Stimulated activated CD4-positive, alpha-beta T cell treated with anti-CD3 and anti-CD28 coated beads, Interleukin-4, amount 100 ng/mL, for 4 hours (primary cell): ENCODE data around the gene LCN15.
"Not testable (repeated sequence)": the region's sequence is repeated elsewhere in the genome, so short reads cannot be mapped to it uniquely, and the experiment has no call there.

Experiments used
- DNase-seq, 2 experiments: peaks; one replicate each; pipeline ENCODE4 v3.0.0-alpha.2; 2020

LCN15 gene

DNA sequence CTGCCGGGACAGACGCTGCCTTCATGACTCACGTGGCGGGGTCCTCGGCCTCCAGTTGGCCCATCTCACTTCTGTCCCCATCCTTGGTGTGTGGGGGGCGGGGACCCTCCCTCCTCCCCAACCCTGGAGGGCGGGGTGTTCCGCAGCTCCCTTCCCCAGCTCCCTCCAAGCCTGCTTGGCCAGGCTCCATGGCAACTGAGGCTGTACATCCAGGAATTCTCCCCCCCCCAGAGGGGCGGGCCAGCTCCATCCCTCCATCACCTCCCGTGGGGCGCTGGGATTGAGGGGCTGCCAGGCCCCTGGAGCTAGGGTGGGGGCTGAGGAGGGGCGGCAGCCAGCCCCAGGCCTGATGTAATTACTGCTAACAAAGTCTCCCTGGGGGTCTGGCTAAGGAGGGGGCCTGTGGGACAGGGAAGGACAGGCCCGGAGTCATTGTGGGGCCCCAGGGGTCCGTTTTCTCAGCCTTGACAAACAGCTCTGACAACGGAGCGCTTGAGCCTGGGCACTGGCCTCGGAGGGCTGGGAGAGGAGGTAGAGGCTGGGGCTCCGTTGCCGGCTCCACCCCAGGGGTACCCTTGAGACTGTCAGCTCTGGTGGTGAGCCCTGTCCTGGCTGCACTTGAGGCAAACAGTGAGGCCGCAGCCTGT lies 43.9 kb downstream of the LCN15 start:
- no peak for DNase-seq

DNA sequence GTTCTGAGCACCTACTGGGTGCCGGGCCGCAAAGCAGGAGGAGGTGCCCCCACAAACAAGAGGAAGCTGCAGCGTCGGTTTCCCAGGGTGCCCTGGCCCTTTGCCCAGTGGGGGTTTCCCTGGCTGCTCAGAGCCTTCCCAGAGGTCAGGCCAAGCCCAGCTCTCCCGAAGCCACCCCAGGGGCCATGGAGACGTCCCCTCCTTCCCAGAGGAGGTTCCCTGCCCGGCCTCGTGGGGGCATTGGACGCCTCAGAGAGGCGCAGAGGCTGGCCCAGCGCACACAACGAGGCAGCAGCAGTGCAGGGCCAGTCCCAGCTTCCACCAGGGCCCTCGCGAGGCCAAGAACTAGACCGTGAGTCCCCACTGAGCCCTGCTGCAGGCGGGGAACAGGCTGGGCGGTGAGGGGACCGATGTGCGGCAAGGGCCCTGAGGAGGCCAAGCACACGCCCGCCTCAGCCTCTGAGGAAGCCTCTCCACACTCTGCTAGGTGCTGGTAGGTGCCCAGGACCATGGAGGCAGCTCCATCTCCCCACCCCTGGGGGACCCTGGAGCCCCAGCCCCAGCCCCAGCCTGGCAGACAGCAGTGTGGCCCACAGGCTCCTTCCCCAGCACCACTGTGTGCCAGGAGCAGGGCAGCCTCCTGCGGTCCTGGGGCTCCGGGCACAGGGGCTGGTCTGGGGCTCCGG lies 45.0 kb downstream of the LCN15 start:
- no peak for DNase-seq

DNA sequence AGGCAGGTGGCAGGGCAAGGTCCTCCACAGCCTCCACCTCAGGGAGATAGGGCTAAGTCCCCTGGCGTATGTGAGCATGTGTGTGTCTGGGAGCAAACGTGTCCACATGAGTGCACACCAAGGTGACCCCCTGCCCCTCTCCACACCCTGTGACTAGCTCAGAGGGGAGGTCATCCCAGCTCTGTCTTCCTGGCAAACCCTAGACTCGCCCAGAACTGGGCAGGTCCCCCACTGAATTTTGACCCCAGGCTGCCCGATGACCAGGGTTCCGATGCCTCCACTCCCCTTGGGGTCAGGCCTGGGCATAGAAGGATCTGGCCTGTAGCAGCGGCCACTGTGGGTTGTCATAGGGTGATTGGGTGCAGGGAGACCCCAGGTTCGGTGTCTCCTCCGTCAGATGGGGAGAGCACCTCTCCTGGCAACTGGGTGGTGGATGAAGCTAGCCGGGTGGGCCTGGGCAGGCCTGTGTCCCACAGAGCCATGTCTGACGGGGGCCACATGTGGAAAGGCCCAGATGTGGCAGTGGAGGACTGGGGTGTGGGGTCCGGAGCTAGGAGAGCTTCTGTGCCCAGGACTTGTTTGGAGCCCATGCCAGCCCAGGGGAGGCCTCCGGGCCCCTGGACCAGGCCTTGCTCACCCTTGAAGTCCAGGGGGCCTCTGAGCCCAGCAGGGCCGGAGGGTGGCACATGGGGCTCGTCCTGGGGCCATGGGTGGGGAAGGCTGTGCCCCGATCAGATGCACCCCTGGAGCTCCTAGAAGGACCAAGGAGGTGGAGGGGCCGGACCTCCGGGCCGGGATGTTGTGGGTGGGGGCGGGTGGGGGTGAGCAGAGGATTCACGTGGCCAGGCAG lies 45.7 kb downstream of the LCN15 start:
- DNase-seq: no peak

DNA sequence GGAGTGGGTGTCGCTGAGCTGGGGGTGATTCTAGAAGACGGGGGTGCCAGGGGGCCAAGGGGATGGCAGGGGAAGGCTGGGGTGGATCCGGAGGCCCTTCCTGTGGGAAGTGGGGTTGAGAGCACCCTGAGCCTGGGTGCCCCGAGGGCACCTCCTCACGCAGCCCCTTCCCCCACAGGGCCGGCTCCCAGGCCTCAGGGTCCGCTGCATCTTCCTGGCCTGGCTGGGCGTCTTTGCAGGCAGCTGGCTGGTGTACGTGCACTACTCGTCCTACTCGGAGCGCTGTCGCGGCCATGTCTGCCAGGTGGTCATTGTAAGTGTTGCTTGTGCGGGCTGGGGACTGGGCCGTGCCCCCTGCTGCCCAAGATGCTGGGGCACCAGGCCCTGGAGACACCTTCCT lies 46.9 kb downstream of the LCN15 start:
- no peak for DNase-seq

DNA sequence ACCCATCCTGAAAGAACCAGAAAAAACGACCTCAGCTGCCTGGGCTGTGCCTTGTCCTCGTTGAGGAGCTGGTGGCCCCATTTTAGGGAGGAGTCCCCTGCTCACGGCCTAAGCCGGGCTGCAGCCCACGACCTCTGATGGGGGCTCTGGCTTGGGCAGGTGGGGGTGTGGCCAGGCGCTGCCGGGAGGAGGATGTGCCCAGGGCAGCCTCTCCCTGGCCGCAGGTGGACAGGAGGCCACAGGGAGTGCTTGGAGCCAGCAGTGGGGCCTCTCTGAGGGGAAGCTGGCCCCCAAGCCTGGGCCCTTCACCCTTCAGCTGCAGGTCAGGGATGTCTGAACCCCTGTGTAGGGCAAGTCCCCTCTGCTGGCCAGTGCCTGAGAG lies 49.4 kb downstream of the LCN15 start:
- no peak for DNase-seq

DNA sequence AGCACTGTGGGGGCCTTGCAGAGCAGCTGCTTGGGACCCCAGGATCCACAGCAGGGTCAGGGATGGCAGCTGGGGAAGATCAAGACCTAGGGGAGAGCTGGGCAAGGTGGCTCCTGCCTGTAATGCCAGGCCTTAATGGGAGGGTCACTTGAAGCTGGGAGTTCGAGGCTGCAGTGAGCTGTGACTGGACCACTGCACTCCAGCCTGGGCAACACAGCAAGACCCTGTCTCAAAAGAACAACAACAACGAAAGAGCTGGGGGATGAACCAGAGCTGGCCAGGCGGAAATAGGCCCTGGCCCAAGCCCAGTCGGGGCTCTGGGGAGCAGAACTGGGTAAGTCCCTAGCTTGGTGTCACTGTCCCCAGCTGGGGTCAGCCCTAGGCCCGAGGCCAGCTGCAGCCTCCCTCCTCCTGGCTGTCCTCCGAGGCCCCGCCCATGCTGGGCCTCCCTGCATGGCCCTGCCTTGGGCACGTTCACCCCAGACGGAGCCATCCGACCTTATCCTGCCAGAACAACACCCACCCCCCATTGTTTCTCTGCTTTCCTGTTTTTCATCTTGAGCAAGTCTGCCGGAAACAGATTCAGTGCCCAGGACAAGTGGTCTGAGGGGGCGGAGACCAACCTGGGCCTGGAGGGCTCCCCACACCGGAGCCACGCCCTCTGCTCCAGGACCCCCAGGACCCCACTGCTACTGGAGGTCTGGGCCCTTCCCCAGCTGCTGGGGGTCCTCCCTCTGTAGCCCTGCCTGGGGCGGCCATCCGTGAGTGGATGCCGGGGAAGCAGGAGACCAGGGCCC lies 50.0 kb downstream of the LCN15 start:
- DNase-seq: no peak

DNA sequence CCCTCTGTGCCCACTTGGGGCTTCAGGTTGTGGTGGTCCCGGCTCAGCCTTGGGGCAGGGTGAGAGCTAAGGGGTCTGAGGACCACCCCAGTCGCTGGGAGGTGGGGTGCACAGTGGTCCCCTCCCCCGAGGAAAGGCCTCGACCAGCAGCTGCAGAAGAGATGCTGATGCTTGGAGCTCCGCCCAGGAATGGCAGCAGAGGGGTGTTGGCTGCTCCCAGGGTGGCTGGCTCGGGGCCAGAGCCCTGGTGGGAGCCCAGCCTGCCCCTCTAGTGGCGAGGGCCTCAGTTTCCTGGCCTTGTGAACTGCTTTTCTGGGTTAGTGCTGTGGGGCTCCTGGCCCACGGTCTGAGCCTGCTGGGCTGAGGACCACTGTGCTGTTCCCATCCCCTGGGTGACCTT lies 50.8 kb downstream of the LCN15 start:
- no peak for DNase-seq

DNA sequence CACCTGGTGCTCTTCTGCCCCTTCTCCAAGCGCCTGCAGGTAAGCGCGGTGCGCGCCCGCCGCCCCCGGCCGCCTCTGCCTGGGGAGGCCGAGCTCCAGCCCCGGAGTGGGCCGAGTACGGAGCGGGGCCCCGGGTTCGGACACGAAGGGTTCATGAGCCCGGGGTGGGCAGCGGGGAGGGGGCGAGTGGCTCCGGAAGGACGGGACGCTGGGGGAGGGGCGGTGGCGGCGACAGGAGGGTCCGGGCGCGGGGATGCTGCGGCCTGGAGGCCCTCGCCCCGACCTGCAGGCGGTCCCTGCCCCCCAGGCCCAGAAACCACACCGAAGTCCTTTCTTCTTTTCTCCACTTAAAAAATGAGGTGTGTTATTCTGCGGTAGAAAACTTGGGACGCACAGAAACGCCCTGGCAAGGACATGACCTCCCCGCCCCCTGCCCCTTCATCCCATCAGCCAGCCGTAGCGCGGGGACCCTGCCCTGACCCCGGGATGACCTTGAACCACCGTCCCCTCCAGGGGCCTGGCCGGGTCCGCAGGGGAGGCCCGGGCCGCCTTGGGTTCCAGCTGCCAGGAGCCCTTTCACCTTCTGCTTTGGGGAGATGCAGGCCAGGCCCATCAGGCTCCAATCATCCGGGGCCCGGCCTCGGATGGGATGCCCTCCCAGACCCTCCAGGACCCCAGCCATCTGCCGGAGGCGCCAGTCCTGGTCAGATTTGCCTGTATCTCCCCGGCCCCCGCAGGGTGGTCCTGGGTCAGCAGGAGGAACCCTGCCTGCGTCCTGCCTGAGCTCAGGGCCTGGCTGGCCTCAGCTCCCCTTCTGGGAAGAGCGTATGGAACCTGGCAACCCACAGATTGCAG lies 51.4 kb downstream of the LCN15 start:
- DNase-seq: no peak

DNA sequence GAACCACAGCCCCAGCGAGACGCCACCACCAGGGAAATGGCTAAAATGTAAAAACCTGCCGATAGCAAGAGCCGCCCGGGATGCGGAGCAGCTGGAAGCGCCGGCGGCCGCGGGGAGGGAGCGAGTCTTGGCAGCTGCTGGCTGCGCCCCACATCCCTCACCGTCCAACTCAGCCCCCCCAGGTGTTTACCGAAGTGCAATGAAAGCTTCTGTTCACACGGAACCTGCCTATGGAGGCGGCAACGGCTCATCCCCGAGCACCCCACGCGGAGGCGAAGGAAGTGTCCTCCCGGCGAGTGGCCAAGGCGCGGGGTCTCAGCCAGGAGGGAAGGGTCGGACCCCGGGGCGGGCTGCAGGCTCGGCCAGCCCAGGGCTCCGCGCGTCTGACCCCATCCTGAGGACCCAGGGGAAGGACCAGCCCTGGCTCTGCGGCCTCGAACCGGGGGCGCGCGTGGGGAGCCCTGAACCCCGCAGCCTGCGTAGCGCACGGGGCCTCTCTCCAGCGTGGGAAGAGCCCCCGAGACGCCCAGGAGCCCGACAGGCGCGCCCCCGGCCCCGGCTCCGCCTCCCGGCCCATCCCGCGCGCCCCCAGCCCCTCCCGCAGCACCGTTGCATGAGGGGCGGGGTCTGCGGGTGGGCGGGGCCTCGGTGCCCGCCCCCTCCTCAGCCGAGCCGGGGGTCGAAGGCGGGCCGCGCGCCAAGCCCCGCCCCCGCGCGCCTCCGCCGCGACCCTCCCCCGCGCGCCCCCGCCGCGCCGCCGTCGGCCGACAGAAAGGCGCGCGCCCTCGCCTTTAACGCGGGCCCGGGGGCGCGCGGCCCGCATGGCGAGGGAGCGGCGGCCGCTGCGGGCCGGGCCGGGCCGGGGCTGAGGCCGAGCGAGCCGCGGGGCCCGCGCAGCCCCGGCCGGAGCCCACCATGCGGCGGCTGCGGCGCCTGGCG lies 52.3 kb downstream of the LCN15 start, which contains the start of gene DIPK1B:
TSS of gene DIPK1B (plus strand) at position 822 of the 939 bp plus-strand sequence. CDS start at position 916, 94 bp downstream.
- no peak for DNase-seq

DNA sequence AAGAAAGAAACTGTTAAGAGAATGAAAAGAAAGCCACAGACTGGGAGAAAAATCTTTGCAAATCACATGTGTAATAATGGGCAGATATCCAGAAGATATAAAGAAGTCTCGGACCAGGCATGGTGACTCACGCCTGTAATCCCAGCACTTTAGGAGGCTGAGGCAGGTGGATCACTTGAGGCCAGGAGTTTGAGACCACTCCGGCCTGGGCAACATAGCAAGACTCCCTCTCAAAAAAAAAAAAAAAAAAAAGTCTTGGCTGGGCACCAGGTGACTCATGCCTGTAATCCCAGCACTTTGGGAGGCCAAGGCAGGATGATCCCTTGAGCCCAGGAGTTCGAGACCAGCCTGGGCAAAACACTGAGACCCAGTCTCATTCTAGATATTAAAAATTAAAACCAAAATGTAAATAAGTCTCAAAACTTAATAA lies 53.1 kb downstream of the LCN15 start:
- DNase-seq: not testable (repeated sequence)

DNA sequence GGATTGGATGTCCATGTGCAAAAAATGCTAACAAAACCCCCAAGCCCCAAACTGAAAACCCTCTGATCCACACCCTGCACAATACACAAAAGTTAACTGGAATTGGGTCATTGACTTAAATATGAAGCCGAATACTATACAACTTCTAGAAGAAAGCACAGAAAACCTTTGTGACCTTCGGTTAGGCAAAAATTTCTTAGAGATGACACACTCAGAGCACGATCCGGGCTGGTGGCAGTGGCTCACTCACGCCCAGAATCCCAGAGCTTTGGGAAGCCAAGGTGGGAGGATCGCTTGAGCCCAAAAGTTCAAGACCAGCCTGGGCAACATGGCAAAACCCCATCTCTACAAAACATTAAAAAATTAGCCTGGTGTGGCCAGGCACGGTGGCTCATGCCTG lies 53.8 kb downstream of the LCN15 start:
- DNase-seq: no peak
